NCI-H526 (cell line): ENCODE measurements around the gene ELFN1.

Experiments
- DNase-seq, 2 experiments: peaks; one replicate each; lab custom pipeline; 2025; lab: John Stamatoyannopoulos, UW

Gene ELFN1

DNA sequence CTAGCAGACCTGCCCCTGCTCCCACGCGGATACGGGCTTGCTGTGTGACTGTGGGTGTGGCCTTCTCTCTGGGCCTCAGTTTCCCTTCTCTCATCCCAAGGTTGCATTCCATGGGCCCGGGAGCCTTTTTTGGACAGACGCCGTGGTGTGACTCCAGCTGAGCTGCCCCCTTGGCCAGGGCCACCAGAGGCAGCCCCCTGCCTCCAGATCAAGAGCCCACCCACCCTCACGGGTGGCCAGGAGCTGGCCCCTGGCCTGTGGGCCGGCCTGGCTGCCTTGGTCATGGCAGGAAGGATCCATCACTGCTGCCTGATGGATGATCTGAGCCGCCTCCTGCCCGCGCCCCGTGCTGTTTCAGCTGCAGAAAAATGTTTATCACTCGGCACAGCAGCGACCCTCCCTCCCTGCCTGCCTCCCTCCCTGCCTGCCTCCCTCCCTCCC lies 27.8 kb upstream of the ELFN1 start:
- no peak for DNase-seq

DNA sequence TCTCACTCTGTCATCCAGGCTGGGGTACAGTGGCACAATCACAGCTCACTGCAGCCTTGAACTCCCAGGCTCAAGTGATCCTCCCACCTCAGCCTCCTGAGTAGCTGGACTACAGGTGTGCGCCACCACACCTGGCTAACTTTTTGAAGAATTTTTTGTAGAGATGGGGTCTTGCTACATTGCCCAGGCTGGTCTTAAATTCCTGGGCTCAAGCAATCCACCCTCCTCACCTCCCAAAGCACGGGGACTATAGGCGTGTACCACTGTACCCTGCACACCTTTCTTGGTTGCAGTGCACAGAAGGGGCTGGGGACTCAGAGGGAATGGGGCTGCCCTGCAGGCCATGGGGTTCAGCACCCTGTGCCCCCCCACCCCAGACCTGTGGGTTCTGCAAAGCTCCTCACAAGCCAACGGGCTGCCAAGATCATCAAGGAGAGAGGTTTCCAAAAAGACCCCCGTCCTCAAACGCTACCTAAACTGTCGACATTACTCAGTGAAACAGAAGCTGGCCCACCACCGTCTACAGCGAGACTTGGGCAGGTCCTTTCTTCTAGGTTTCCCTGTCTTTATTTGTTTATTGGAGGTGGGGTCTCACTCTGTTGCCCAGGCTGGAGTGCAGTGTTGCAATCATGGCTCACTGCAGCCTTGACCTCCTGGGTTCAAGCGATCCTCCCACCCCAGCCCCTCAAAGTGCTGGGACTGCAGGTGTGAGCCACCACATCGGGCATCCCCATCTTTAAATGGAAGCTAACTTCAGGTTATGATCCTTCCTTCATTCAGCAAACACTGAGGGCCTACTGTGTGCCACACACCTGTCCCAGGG lies 26.6 kb upstream of the ELFN1 start:
- no peak for DNase-seq

DNA sequence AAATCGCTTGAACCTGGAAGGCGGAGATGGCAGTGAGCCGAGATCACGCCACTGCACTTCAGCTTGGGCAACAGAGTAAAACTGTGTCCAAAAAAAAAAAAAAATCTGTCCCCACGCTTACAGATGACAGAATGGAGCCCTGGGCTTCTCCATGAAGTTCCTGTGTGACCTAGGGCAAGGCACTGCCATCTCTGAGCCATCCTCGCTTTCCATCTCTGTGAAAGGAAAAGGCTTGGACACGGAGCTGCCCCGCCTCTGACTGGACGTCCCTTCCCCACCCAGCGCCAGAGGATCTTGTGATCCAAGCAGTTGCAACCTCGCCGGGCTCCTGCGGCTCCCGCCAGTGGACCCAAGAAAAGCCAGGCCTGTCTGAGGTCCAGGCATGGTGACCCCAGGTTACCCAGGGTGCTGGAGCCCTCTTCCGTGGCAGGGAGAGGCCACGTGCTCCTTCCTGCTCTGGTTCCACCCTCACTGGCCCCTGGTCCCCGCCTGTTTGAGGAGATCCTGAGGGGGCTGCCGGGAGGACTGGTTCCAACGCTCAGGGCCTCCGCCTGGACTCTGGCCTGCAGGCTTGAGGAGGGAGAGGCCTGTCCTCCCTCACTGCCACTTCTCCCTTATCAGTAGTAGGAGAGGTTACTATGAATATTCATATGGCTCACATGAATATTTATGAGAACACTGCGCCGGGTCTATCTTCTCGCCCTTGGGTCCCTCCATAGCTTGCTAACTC lies 25.6 kb upstream of the ELFN1 start:
- DNase-seq: no peak

DNA sequence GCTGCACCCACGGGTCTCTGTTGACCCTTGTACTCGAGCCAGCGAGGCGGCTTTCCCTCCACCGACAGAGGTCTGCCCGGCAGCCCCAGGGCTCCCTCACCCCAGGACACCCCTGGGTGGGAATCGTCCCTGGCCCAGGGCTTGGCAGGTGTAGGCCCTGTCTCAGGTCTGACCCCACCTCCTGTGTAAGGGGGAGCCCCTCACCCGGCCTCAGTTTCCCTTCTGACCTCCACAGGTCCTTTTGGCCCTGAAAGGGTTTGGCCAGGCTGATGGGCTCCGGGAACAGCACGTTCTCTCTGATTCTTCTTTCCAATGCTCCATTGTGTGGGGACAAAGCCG lies 25.0 kb upstream of the ELFN1 start:
- no peak for DNase-seq

DNA sequence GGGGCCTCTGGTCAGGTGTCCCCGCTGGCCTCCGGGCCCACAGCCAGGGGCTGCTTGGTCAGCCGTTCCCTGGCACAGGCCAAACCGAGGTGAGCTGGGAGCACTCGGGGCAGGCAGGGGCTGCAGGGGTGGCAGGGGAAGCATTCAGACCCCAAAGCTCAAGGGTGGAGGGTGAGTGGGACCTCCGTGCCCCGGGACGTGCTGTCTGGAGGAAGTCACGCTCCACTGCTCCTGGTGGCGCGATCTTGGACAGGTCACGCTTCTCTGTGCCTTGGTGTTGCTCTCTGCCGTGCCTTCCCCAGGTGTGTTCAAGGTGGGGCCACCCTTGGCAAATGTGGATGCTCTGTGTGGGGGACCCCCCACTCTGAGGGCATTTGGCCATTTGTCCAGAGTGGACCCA lies 24.6 kb upstream of the ELFN1 start:
- no peak for DNase-seq

DNA sequence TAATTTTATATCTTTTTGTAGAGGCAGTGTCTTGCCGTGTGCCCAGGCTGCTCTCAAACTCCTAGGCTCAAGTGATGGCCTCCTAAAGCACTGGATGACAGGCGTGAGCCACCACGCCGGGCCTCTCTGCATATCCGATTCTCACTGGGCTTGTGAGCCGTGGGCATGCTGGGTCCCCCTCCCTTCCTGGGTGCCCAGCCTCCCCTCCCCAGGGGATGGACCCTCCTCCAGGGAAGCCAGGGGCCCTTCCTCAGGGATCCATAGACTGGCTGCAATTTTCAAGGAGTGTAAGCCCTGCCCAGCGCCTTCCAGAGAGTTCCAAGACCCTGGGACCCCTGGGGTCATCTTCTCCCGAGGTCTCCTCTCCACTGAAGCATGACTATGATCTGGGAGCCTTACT lies 23.7 kb upstream of the ELFN1 start:
- DNase-seq: no peak

- peak in 1 of 2 experiments; percentile 75 for DNase-seq
These were observed 22.9 kb upstream of the ELFN1 start for GRCh38 chr7:1646957-1647891.

GRCh38 chr7:1647961-1648672 lies 22.0 kb upstream of the ELFN1 start:
- peak in 1 of 2 experiments; percentile 31 for DNase-seq

GRCh38 chr7:1649751-1650326 lies 20.2 kb upstream of the ELFN1 start:
- DNase-seq: no peak

- DNase-seq: no peak
These were observed 19.6 kb upstream of the ELFN1 start for GRCh38 chr7:1650363-1651030.

- no peak for DNase-seq
These were observed 19.0 kb upstream of the ELFN1 start for GRCh38 chr7:1651031-1651446.

GRCh38 chr7:1651891-1652290 lies 18.2 kb upstream of the ELFN1 start:
- DNase-seq: no peak

DNA sequence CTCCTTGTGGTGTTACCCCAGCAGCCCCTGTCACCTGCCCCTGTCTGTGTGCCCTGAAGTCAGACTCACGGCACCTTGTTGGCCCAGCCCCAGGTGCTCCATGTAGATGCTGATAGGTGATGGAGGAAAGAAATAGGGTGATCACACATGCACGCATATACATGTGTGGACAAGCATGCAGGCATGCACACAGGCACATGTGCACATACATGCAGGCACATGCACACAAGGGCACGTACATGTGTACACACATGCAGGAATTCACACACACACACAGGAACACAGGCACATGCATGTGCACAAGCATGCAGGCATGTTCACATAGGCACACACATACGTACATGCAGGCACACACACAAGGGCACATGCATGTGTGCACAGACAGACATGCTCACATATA lies 16.6 kb upstream of the ELFN1 start:
- no peak for DNase-seq

- DNase-seq: no peak
These were observed 16.0 kb upstream of the ELFN1 start for GRCh38 chr7:1654111-1654510.

- no peak for DNase-seq
These were observed 15.2 kb upstream of the ELFN1 start for GRCh38 chr7:1654738-1655475.

DNA sequence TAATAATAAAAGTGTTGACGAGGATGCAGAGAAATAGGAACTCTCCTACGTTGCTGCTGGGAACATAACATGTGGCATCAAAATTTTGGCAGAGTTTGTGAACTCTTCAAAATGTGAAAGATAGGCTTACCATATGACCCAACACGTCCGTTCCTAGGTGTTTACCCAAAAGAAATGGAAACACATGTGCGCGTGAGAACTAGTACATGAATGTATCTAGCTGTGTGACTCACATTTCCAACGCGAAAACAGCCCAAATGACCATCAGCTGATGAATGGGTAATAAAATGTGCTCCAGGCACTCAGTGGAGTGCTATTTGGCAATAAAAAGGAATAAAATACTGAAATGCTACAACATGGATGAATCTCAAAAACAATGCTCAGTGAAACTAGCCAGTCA lies 10.4 kb upstream of the ELFN1 start:
- DNase-seq: no peak

- no peak for DNase-seq
These were observed 8.6 kb upstream of the ELFN1 start for GRCh38 chr7:1661461-1661860.

DNA sequence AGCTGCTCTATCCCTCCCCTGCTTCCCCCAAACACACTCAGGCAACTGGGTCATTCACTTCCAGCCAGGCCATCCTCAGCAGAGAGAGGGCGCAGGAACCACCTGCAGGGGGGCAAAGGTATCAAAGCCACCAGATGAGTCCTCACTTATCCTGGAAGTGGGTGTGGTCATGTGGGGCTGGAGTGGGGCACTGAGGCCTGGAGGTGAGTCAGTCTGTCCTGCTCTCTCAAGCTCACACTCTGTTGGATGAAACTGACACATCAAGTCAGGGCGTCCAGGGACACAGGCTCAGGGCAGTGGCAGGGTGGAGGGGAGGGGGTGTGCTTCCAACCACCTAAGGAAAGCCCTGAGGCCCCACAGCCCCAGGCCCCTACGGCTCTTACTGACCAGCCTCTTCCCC lies 8.0 kb upstream of the ELFN1 start:
- no peak for DNase-seq

DNA sequence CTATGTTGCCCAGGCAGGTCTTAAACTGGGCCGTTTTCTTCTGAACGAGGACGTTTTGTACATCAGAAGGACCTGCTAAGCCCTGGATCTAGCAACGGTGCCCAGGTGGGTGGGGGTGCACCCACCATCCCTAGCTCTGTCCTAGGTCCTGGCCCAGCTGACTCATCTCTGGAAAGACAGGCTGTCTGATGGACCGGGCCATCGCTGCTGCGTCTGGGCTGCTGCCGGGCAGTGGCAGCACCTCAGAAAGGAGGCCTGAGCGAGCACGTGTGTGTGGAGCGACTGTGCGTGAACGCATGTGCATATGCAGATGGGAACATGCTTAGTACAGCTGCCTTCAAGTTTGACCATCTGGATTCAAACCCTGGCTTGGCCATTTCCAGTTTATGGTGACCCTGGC lies 7.3 kb upstream of the ELFN1 start:
- DNase-seq: no peak

- DNase-seq: no peak
These were observed 6.9 kb upstream of the ELFN1 start for GRCh38 chr7:1663223-1663622.
